Choroid plexus epithelial cell (primary cell): Measurements from ENCODE around the gene TCF12.

Experiments used
- DNase-seq: peaks from one replicate; pipeline ENCODE4 v3.0.0-alpha.2; 2010; ENCODE audit warnings: low read depth
- H3K4me3 ChIP-seq: 2 replicates; pipeline ENCODE4 v1.5.1; 2011; ENCODE audit warnings: low read depth, mild to moderate bottlenecking, control low read depth, low read length, moderate library complexity
- TF ChIP-seq, protein P1 (sequence below): conservative IDR thresholded peaks from 2 replicates; pipeline ENCODE4 v1.5.1; 2011; ENCODE audit warnings: low read depth, mild to moderate bottlenecking, control low read depth, inconsistent platforms, low read length, moderate library complexity

The TCF12 gene

DNA sequence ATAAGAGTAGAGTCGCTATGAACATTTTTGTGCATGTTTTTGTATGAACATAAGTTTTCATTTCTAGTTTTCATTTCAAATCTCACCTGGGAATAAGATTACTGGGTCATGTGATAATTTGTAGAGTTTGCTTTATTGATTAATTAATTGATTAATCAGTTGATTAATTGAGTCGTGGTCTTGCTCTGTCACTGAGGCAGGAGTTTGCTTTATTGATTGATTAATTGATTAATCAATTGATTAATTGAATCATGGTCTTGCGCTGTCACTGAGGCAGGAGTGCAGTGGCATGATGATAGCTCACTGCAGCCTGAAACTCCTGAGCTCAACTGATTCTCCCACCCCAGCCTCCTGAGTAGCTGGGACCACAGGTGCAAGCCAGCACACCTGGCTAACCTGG is 111.6 kb downstream of the TCF12 start:
- DNase-seq, result no peak
- TF ChIP-seq, protein P1, sequence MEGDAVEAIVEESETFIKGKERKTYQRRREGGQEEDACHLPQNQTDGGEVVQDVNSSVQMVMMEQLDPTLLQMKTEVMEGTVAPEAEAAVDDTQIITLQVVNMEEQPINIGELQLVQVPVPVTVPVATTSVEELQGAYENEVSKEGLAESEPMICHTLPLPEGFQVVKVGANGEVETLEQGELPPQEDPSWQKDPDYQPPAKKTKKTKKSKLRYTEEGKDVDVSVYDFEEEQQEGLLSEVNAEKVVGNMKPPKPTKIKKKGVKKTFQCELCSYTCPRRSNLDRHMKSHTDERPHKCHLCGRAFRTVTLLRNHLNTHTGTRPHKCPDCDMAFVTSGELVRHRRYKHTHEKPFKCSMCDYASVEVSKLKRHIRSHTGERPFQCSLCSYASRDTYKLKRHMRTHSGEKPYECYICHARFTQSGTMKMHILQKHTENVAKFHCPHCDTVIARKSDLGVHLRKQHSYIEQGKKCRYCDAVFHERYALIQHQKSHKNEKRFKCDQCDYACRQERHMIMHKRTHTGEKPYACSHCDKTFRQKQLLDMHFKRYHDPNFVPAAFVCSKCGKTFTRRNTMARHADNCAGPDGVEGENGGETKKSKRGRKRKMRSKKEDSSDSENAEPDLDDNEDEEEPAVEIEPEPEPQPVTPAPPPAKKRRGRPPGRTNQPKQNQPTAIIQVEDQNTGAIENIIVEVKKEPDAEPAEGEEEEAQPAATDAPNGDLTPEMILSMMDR, result no peak
- H3K4me3 ChIP-seq, result no peak overlapping the region

DNA sequence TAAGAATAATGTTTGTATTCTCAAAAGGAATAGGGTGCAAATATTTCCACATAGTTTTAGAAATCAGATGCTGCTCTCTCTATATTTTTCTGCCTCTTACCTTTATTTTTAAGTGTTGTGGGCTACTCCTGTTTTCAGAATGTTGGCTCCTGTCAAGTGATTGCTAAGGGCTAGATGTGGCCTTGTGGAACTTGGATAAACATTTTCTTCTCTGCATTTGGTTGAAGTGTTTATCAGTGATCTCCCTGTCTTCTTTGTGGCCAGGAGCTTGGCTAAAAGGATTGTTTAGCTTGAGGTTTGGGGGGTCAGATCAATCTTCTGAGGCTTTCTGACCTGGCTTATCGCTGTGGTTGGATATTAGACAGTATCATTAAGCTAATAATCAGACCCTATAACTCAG is 112.6 kb downstream of the TCF12 start:
- no peak for DNase-seq
- H3K4me3 ChIP-seq, result no peak overlapping the region
- TF ChIP-seq, protein P1, result no peak

DNA sequence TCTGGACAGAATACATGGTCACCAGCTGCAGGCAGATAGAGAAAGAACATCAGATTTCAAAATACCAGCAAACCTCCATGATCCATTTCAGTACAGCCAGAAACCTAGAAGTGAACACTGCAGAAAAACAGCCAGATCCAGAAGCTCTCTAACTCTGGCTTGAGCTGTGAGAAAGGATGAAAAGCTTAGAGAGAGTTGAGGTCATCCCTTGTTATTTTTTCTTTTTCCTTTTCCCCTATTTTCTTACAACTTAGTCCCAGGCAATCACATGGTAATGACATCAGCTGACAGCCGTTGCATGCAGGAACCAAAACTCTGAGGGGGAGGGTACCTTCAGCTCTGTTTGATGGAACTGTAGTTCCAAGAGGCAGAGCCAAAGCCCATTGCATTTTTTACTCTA is 113.2 kb downstream of the TCF12 start:
- H3K4me3 ChIP-seq, result no peak overlapping the region
- TF ChIP-seq, protein P1, result no peak
- peak; percentile 85 for DNase-seq

DNA sequence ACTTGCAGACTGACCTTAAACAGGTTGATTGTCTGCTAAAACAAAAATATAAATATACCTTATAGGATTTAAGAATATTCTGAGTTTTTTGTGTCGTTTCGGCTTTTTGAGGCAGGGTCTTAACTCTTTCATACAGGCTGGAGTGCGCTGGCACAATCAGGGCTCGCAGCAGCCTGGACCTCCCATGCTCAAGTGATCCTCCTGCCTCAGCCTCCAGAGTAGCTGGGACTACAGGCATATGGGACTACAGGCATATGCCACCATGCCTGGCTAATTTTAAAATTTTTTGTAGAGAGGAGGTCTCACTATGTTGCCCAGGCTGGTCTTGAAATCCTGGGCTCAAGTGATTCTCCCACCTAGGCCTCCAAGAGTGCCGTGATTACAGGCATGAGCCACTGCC is 113.9 kb downstream of the TCF12 start:
- H3K4me3 ChIP-seq, result no peak overlapping the region
- DNase-seq, result no peak
- TF ChIP-seq, protein P1, result no peak

DNA sequence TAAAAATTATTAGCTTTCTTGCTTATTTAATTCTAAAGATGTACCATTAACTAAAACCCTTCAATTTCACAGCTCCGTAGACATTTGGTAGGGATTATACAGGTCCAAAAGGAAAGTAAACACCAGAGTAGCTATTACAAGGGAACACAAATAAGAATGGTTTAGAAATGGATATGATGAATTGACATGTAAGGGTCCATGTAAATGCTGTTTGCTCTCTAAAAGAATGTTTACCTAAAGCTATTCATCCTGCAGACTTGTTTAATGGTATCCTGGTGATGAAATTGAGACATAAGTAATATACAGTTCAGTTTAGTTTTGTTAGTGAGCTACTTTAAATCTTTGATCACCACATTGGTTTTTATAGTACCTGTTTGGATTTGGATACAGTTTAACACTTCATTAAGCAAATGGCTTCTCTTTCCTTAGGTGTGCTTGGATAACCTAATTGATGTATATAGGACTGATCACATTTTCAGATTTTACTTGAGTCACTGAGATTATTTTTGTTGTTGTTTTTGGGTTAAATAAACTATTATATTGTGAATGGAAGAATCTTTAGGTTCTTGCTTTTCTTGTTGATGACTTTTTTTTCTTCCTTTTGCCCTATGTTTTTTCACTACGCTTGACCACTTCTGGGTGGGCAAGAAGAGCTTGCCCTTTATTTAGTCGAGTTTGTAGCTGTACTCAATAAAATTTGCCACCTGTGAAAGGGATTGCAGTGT is 115.4 kb downstream of the TCF12 start:
- no peak overlapping the region for H3K4me3 ChIP-seq
- no peak for DNase-seq
- TF ChIP-seq, protein P1, result no peak

DNA sequence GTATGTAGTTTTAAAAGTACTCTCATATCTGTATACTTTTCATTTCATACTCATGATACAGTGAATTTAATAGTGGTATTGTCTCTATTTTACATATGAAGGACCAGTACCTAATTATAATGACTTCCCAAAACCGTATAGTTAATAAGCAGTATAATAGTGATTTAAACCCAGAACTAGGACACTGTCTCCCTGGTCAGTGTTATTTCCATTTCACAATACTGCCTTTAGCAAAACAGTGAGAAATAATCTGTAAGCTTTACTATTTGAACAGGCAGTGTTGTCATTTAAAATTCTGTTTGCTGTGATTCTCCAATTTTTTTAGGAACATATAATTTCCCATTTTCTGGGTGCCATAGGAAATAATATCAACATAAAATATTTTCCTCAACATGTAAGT is 116.2 kb downstream of the TCF12 start:
- no peak for DNase-seq
- TF ChIP-seq, protein P1, result no peak

DNA sequence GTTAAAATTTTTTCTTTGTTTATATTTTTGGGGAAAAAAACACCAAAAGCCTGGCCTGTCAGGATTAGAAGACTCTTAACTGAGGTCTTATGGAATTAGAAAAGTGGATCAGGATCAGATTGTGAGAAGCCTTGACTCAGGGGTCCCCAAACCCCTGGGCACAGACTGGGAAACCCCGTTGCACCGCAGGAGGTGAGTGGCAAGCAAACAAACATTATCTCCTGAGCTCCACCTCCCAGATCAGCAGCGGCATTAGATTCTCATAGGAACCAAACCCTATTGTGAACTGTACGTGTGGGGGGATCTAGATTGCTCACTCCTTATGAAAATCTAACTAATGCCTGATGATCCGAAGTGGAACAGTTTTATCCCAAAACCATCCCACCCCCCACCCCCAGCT is 117.2 kb downstream of the TCF12 start:
- DNase-seq, result no peak
- no peak overlapping the region for H3K4me3 ChIP-seq
- TF ChIP-seq, protein P1, result no peak

More for the DNA sequence above, 116.2 kb downstream of the TCF12 start:
- no peak overlapping the region for H3K4me3 ChIP-seq
